ENCODE results near the gene SEMA4C. TPM values are rescaled to one million over a fixed set of nuclear protein-coding genes. Genes with fewer than 3 reads are reported as not detected.

SEMA4C gene
- total RNA-seq, 1 donor from 2014 or later = 119 TPM

DNA sequence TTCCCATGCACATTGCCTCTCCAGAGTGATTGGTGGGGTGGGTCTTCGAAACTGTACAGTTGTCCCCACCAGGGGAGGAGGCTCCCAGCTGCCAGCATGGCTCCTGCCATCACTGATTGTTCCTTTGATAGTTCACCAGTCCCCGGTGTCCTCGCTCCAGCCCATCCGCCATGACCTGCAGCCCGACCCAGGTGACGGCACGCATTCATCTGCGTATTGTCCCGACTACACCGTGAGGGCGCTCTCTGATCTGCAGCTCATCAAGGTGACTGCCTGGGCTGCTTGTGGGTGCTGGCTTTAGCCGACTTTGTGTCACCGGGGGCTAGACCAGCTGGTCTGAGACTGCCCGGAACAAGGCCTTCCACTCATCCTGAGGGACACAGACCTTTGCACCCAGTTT lies 41.4 kb downstream of the SEMA4C start:
- TF ChIP-seq, protein P1, sequence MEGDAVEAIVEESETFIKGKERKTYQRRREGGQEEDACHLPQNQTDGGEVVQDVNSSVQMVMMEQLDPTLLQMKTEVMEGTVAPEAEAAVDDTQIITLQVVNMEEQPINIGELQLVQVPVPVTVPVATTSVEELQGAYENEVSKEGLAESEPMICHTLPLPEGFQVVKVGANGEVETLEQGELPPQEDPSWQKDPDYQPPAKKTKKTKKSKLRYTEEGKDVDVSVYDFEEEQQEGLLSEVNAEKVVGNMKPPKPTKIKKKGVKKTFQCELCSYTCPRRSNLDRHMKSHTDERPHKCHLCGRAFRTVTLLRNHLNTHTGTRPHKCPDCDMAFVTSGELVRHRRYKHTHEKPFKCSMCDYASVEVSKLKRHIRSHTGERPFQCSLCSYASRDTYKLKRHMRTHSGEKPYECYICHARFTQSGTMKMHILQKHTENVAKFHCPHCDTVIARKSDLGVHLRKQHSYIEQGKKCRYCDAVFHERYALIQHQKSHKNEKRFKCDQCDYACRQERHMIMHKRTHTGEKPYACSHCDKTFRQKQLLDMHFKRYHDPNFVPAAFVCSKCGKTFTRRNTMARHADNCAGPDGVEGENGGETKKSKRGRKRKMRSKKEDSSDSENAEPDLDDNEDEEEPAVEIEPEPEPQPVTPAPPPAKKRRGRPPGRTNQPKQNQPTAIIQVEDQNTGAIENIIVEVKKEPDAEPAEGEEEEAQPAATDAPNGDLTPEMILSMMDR (IDR thresholded peaks at IDR 0.05; ENCODE audit: partially characterized antibody, unreplicated experiment) = no peak
- DNase-seq = no peak
- Mint-ChIP-seq H3K36me3 (ENCODE audit: unreplicated experiment) (no peaks in the 10 kb centered on the region), H3K27me3 (ENCODE audit: unreplicated experiment) (peaks cover 8% of the 10 kb centered on the region), H3K4me1 (ENCODE audit: low read depth, unreplicated experiment) (peaks cover 32% of the 10 kb centered on the region), H3K4me3 (ENCODE audit: unreplicated experiment) (no peak overlapping the region), H3K9me3 (ENCODE audit: unreplicated experiment) (peaks cover 13% of the 10 kb centered on the region), H3K27ac (ENCODE audit: unreplicated experiment) (peak overlapping the region; percentile 43)

DNA sequence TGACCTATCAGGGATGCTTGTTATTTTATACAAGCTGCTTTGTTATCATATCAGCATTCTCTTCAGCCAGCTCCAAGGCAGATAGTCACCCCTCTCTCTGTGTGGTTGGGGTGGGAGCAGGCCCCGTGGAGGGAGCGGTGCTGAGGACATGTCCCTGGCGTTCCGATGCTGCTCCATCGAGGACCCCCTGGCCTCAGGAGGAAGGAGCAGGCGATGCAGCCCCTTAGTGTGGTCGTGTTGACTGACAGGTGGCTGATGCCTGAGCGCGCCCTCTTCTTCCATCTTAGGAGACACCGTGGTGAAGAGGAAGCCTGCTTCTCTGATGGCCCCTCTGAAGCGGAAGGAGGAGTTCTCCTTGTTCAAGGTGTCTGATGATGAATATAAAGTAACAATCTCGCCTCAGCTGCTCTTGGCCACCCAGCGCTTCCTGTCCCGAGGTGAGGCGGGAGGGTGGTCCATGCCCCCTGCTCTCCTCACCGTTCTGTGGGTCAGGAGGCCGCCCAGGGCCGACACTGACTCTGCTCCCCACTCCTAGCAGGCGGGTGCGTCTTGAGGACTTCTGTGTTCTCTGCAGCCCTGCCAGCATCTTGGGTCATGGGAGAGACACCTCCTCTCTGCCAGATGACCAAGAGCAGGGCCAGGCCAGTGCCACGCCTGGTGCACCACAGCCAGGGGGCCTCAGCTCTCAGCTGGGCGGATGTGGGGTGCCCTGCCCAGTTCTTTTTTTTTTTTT lies 43.2 kb downstream of the SEMA4C start:
- TF ChIP-seq, protein P1 (IDR thresholded peaks at IDR 0.05; ENCODE audit: partially characterized antibody, unreplicated experiment) = no peak
- Mint-ChIP-seq H3K27ac (ENCODE audit: unreplicated experiment) (no peak overlapping the region), H3K4me3 (ENCODE audit: unreplicated experiment) (no peak overlapping the region), H3K27me3 (ENCODE audit: unreplicated experiment) (peaks cover 5% of the 10 kb centered on the region), H3K9me3 (ENCODE audit: unreplicated experiment) (peaks cover 5% of the 10 kb centered on the region), H3K36me3 (ENCODE audit: unreplicated experiment) (no peaks in the 10 kb centered on the region), H3K4me1 (ENCODE audit: low read depth, unreplicated experiment) (peaks cover 16% of the 10 kb centered on the region)
- no peak for DNase-seq

DNA sequence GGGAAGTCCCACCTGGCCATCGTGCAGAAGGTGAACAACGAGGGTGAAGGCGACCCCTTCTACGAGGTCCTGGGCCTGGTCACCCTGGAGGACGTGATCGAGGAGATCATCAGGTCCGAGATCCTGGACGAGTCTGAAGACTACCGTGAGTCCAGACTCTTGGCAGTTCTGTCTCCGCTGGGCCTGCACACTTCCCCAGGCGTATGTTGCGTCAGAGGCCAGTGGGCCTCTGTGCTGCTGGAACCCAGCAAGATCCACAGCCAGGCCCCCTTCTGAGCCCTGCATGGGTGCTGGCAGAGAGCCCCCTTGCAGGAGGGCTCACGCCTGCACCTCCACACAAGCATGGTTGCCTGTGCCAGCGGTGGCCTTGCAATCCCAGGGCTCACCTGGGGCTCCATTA lies 44.8 kb downstream of the SEMA4C start:
- DNase-seq = no peak
- no peaks in the 10 kb centered on the region for H3K9me3 Mint-ChIP-seq (ENCODE audit: unreplicated experiment)
- no peak overlapping the region for H3K4me3 Mint-ChIP-seq (ENCODE audit: unreplicated experiment)
- H3K27me3 Mint-ChIP-seq (ENCODE audit: unreplicated experiment) = peaks cover 1% of the 10 kb centered on the region
- H3K36me3 Mint-ChIP-seq (ENCODE audit: unreplicated experiment) = no peaks in the 10 kb centered on the region
- H3K4me1 Mint-ChIP-seq (ENCODE audit: low read depth, unreplicated experiment) = peaks cover 16% of the 10 kb centered on the region
- TF ChIP-seq, protein P1 (IDR thresholded peaks at IDR 0.05; ENCODE audit: partially characterized antibody, unreplicated experiment) = no peak
- H3K27ac Mint-ChIP-seq (ENCODE audit: unreplicated experiment) = no peak overlapping the region

DNA sequence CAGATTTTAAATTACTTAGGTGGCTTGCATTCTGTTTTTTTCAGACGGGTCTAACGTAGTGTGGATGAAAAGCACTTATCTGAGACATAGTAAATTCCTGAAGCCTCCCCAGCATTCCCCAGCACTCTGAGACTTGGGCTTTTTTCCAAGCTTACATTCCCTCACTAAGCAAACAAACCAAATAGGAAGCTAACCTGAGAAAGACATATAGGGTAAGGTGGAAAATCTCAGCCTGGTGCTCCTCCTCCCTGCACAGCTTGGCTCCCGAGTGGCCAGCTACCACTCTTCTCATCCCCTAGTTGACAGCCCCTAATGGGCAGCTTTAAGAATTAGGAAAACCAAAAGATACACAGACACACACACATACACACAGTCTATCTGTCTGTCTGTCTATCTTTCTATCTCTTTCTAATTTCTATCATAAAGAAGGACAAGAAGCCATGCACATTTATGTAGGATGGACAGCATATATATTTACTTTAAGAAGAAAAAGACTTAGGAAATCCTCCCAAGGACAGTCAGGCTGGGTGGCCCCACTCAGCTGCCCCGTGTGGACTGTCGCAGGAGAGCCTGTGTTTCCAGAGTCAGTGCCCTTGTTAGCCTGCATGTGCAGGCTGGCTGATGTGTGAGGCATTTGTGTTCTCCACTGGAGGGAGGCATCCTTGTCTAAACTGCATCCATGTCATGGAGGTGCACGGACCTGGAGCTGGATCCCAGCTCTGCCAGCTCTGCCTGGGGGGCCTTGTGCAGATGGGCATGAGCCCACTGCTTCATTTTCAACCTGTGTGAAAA lies 45.6 kb downstream of the SEMA4C start:
- DNase-seq = no peak
- Mint-ChIP-seq H3K4me3 (ENCODE audit: unreplicated experiment) (no peak overlapping the region), H3K27ac (ENCODE audit: unreplicated experiment) (no peak overlapping the region), H3K9me3 (ENCODE audit: unreplicated experiment) (no peaks in the 10 kb centered on the region), H3K27me3 (ENCODE audit: unreplicated experiment) (peaks cover 1% of the 10 kb centered on the region), H3K4me1 (ENCODE audit: low read depth, unreplicated experiment) (peaks cover 21% of the 10 kb centered on the region), H3K36me3 (ENCODE audit: unreplicated experiment) (no peaks in the 10 kb centered on the region)
- TF ChIP-seq, protein P1 (IDR thresholded peaks at IDR 0.05; ENCODE audit: partially characterized antibody, unreplicated experiment) = no peak

DNA sequence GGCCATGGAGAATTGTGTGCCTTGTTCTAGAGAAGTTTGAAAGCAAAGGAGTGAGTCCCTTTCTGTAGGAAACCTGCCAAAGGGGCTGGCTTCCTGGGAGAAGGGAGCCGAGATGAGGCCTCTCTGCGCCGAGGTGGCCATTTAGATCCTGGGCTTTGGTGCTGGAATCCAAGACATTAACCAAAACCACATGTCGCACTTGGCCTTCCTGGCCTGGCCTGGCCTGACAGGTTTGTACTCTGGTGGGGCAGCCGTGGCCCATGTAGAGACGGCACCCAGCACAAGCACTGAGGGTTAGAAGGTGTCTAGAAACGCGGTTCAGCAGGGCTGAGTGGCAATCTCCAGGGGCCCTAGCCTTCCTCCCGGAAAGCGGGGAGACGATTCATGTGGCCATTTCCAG lies 46.7 kb downstream of the SEMA4C start:
- H3K4me3 Mint-ChIP-seq (ENCODE audit: unreplicated experiment) = no peak overlapping the region
- no peak for DNase-seq
- H3K9me3 Mint-ChIP-seq (ENCODE audit: unreplicated experiment) = peaks cover 3% of the 10 kb centered on the region
- no peaks in the 10 kb centered on the region for H3K36me3 Mint-ChIP-seq (ENCODE audit: unreplicated experiment)
- H3K27ac Mint-ChIP-seq (ENCODE audit: unreplicated experiment) = no peak overlapping the region
- H3K4me1 Mint-ChIP-seq (ENCODE audit: low read depth, unreplicated experiment) = peaks cover 26% of the 10 kb centered on the region
- TF ChIP-seq, protein P1 (IDR thresholded peaks at IDR 0.05; ENCODE audit: partially characterized antibody, unreplicated experiment) = no peak
- peaks cover 5% of the 10 kb centered on the region for H3K27me3 Mint-ChIP-seq (ENCODE audit: unreplicated experiment)

All from glutamatergic neuron (in vitro differentiated cells).